MM.1S (cell line): Measurements from ENCODE around the gene CCDC74A.
A peak's percentile ranks its signal among the peaks of the same experiment; 100 is the strongest.
"Not testable (repeated sequence)": the region's sequence is repeated elsewhere in the genome, so short reads cannot be mapped to it uniquely, and the experiment has no call there.

Source experiments
- DNase-seq: peaks from one replicate; pipeline ENCODE4 v3.0.0-alpha.2; 2015
- H2AFZ ChIP-seq: fragments of 300-600 bp; sonication (generic); 2 replicates; pipeline ENCODE4 v1.6.0; 2016; ENCODE audit warnings: antibody characterized with exemption, low read length
- H3F3A ChIP-seq: fragments of 300-600 bp; sonication (generic); 2 replicates; pipeline ENCODE4 v1.6.1; 2016; ENCODE audit warnings: mild to moderate bottlenecking, antibody characterized with exemption, low read length, moderate library complexity, mixed read lengths; ENCODE audit not compliant: insufficient read depth
- H3K27ac ChIP-seq: fragments of 300-600 bp; sonication (generic); 2 replicates; pipeline ENCODE4 v1.5.1; 2016; ENCODE audit warnings: mild to moderate bottlenecking, low read length
- H3K27me3 ChIP-seq: fragments of 300-600 bp; sonication (generic); replicated peaks from 2 replicates; pipeline ENCODE4 v1.6.0; 2016; ENCODE audit warnings: low read length; ENCODE audit not compliant: insufficient read depth
- H3K36me3 ChIP-seq: fragments of 300-600 bp; sonication (generic); replicated peaks from 2 replicates; pipeline ENCODE4 v1.6.1; 2016; ENCODE audit warnings: mild to moderate bottlenecking, low read length, mixed read lengths; ENCODE audit not compliant: insufficient read depth
- H3K4me1 ChIP-seq: fragments of 300-600 bp; sonication (generic); 2 replicates; pipeline ENCODE4 v1.6.1; 2016; ENCODE audit warnings: low read length, mixed read lengths
- H3K4me2 ChIP-seq: fragments of 300-600 bp; sonication (generic); 2 replicates; pipeline ENCODE4 v1.6.0; 2016; ENCODE audit warnings: low read depth, low read length
- H3K4me3 ChIP-seq: fragments of 300-600 bp; sonication (generic); 2 replicates; pipeline ENCODE4 v1.5.1; 2016; ENCODE audit warnings: low read length, mixed read lengths
- H3K79me2 ChIP-seq: fragments of 300-600 bp; sonication (generic); 2 replicates; pipeline ENCODE4 v1.6.1; 2016; ENCODE audit warnings: mixed run types, low read length, mixed read lengths
- H3K9ac ChIP-seq: fragments of 300-600 bp; sonication (generic); 2 replicates; pipeline ENCODE4 v1.6.1; 2016; ENCODE audit warnings: low read length, mixed read lengths
- H3K9me2 ChIP-seq: fragments of 300-600 bp; sonication (generic); replicated peaks from 2 replicates; pipeline ENCODE4 v1.6.1; 2016; ENCODE audit warnings: mild to moderate bottlenecking, low read length, mixed read lengths; ENCODE audit not compliant: insufficient read depth
- H3K9me3 ChIP-seq: fragments of 300-600 bp; sonication (generic); replicated peaks from 2 replicates; pipeline ENCODE4 v1.6.1; 2016; ENCODE audit warnings: mild to moderate bottlenecking, low read length, mixed read lengths; ENCODE audit not compliant: insufficient read depth
- H4K20me1 ChIP-seq: fragments of 300-600 bp; sonication (generic); 2 replicates; pipeline ENCODE4 v1.6.1; 2016; ENCODE audit warnings: mild to moderate bottlenecking, low read length, moderate library complexity, mixed read lengths; ENCODE audit not compliant: insufficient read depth
- EZH2 ChIP-seq: fragments of 300-600 bp; sonication (generic); optimal IDR thresholded peaks from 2 replicates; pipeline ENCODE3; 2017; ENCODE audit warnings: low read depth, mild to moderate bottlenecking, antibody characterized with exemption, low read length, mixed read lengths
- TF ChIP-seq, protein P1 (sequence below): fragments of 300-600 bp; sonication (generic); IDR thresholded peaks from 2 replicates; pipeline ENCODE4 v1.5.1; 2016; ENCODE audit warnings: antibody characterized with exemption, low read length, mixed read lengths

The CCDC74A gene

DNA sequence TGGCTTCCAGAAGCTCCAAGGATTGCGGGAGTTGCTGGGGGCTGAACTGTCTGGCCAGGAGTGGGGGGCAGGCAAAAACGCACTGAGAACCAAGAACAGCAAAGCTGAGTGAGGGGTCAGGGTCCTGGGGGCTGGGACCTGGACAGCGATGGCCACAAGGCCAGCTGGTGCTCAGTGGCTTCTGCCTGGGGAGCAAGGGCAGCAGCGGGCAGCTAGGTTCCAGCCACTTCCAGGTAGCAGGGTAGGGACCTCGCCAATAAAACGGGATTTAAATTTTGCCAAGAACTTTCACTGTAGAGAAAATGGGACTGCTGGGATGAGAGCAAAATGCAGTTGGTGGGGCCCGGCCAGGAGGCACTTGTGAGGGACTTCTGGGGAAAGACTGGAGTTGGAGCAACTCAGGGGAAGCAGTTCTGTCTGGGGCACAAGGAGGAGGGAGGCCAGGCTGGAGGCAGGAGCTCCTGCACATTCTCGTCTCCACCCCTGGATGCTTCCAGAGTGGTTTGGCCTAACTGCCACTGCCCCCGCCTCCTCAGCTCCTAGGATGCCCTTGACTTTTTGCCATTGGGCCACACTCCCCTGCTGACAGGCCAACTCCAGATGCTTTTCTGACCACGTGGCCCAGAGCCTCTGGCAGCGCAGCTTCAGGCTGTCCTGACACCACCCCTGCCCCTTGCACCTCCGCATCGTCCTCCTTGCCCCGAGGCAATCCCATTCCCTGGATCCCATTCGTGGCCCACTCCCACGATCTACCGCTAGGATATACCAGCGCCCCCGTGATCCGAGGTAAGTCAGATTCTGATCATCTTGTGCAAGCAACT, 5.5 kb upstream of the CCDC74A start:
- no peak for TF ChIP-seq EZH2
- TF ChIP-seq, protein P1, sequence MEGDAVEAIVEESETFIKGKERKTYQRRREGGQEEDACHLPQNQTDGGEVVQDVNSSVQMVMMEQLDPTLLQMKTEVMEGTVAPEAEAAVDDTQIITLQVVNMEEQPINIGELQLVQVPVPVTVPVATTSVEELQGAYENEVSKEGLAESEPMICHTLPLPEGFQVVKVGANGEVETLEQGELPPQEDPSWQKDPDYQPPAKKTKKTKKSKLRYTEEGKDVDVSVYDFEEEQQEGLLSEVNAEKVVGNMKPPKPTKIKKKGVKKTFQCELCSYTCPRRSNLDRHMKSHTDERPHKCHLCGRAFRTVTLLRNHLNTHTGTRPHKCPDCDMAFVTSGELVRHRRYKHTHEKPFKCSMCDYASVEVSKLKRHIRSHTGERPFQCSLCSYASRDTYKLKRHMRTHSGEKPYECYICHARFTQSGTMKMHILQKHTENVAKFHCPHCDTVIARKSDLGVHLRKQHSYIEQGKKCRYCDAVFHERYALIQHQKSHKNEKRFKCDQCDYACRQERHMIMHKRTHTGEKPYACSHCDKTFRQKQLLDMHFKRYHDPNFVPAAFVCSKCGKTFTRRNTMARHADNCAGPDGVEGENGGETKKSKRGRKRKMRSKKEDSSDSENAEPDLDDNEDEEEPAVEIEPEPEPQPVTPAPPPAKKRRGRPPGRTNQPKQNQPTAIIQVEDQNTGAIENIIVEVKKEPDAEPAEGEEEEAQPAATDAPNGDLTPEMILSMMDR = no peak
- no peak for DNase-seq
- no peak overlapping the region for H3K27ac ChIP-seq

DNA sequence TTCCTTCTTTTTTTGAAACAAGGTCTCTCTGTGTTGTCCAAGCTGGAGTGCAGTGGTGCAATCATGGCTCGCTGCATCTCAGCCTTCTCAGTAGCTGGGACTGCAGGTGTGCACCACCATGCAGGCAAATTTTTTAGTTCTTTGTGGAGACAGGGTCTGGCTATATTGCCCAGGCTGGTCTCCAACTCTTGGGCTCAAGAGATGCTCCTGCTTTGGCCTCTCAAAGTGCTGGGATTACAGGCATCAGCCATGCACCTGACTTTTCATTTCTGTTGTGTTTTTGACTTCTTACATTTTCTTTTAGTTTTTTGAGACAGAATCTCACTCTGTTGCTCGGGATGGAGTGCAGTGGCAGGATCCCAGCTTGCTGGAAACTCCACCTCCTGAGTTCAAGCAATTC, 2.4 kb upstream of the CCDC74A start:
- not testable (repeated sequence) for H4K20me1 ChIP-seq, H3K27ac ChIP-seq, DNase-seq, H3K79me2 ChIP-seq, H2AFZ ChIP-seq, H3K9me3 ChIP-seq, H3K27me3 ChIP-seq, H3K4me2 ChIP-seq, H3K9me2 ChIP-seq, H3K36me3 ChIP-seq, H3F3A ChIP-seq, H3K4me3 ChIP-seq, H3K9ac ChIP-seq
- H3K4me1 ChIP-seq = peaks cover 12% of the 10 kb centered on the region

More for the DNA sequence above, 5.5 kb upstream of the CCDC74A start:
- Histone ChIP-seq H3K9me3 (no peaks in the 10 kb centered on the region), H3K79me2 (no peaks in the 10 kb centered on the region), H3K4me2 (no peak overlapping the region), H3K9me2 (no peaks in the 10 kb centered on the region), H3F3A (no peaks in the 10 kb centered on the region), H3K27me3 (no peaks in the 10 kb centered on the region), H2AFZ (no peak overlapping the region), H3K4me3 (no peak overlapping the region), H3K36me3 (no peaks in the 10 kb centered on the region), H3K4me1 (no peaks in the 10 kb centered on the region), H3K9ac (no peak overlapping the region), H4K20me1 (no peaks in the 10 kb centered on the region)

GRCh38 chr2:131528981-131529863, 1.5 kb downstream of the CCDC74A start:
- H3K9me3 ChIP-seq, H3K27me3 ChIP-seq, H3K79me2 ChIP-seq, H3K9me2 ChIP-seq, H4K20me1 ChIP-seq, H3F3A ChIP-seq, H3K36me3 ChIP-seq: not testable (repeated sequence)
- Histone ChIP-seq H3K4me1 (peaks cover 12% of the 10 kb centered on the region), H3K9ac (peak overlapping the region; percentile 12; the same call in 1 of the 2 replicates), H2AFZ (peak overlapping the region; percentile 49), H3K27ac (peak overlapping the region; percentile 31; the same call in 1 of the 2 replicates), H3K4me2 (peak overlapping the region; percentile 78), H3K4me3 (peak overlapping the region; percentile 49)
- peak; percentile 72 for DNase-seq

GRCh38 chr2:131529864-131530445, 2.3 kb downstream of the CCDC74A start:
- H3K9ac ChIP-seq, H3K4me3 ChIP-seq, H3K9me3 ChIP-seq, H3K9me2 ChIP-seq, H3K36me3 ChIP-seq, H4K20me1 ChIP-seq, H2AFZ ChIP-seq, H3K27me3 ChIP-seq, DNase-seq, H3K79me2 ChIP-seq, H3F3A ChIP-seq: not testable (repeated sequence)
- Histone ChIP-seq H3K4me2 (peak overlapping the region; percentile 78; the same call in 1 of the 2 replicates), H3K4me1 (peaks cover 12% of the 10 kb centered on the region), H3K27ac (peak overlapping the region; percentile 31; the same call in 1 of the 2 replicates)

DNA sequence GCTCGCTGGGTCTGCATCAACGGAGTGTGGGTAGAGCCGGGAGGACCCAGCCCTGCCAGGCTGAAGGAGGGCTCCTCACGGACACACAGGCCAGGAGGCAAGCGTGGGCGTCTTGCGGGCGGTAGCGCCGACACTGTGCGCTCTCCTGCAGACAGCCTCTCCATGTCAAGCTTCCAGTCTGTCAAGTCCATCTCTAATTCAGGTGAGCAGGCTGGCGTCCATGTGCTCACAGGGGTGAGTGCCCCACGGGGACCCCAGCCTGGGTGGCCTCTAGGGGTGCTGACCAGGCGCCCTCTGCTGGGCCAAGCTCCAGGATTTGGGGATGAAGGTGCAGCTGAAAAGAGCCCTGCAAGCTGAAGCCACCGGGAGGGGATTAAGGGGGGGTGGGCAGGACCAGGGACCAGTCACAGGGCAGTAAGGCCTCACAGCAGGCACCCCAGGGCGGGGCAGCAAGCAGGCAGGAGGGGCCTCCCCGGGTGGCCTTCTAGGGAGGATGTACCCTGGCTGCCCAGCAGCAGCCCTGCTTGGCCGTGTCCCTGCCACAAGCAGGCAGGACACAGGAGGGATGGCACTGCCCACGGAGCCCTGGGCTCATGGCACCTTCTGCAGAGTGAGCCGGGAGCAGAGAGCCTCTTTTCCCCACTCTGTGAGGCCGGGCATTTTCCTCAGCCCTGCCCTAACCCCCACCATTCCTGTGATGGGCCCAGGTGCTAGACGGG, 3.1 kb downstream of the CCDC74A start:
- H3K27me3 ChIP-seq, H3K4me3 ChIP-seq, H3K4me2 ChIP-seq, H3K36me3 ChIP-seq, H4K20me1 ChIP-seq, H3K79me2 ChIP-seq, H3K9me2 ChIP-seq, DNase-seq, H3K9ac ChIP-seq, H3K9me3 ChIP-seq, H3F3A ChIP-seq, H2AFZ ChIP-seq, H3K27ac ChIP-seq: not testable (repeated sequence)
- peaks cover 12% of the 10 kb centered on the region for H3K4me1 ChIP-seq

GRCh38 chr2:131531547-131532185, 4.0 kb downstream of the CCDC74A start:
- not testable (repeated sequence) for H4K20me1 ChIP-seq, H3K9ac ChIP-seq, H3K9me2 ChIP-seq, H3K4me2 ChIP-seq, H3K27me3 ChIP-seq, DNase-seq, H3K27ac ChIP-seq, H2AFZ ChIP-seq, H3K9me3 ChIP-seq, H3F3A ChIP-seq, H3K36me3 ChIP-seq, H3K4me3 ChIP-seq, H3K79me2 ChIP-seq
- peaks cover 12% of the 10 kb centered on the region for H3K4me1 ChIP-seq
